WTC11 (cell line): ENCODE data around the gene NEAT1. TPM values are rescaled to one million over a fixed set of nuclear protein-coding genes. Genes with fewer than 3 reads are reported as not detected.

Experiments
- ATAC-seq: fragments of 200-7000 bp; cut with Tn5 transposase; 2 replicates; pipeline ENCODE4 v1.10.0; 2021; ENCODE audit warnings: mild to moderate bottlenecking, moderate library complexity
- CTCF ChIA-PET: fragments of 300-600 bp; sonication (Branson Sonifier 250); formaldehyde crosslinking; loops from one replicate; lab custom pipeline; 2021; ENCODE audit warnings: antibody characterized with exemption; lab: Charles Lee
- POLR2A ChIA-PET: fragments of 350-600 bp; sonication (Branson Sonifier 250); formaldehyde crosslinking; loops from one replicate; lab custom pipeline; 2021; ENCODE audit warnings: antibody characterized with exemption; lab: Charles Lee
- DNase-seq: peaks from one replicate; pipeline ENCODE4 v3.0.0; 2021; ENCODE audit warnings: low spot score
- H3K27ac Mint-ChIP-seq: 2 replicates; pipeline ENCODE4 v1.8.0; 2021; ENCODE audit warnings: mixed read lengths
- H3K27me3 Mint-ChIP-seq: 2 replicates; pipeline ENCODE4 v1.8.0; 2021; ENCODE audit warnings: low read depth, mild to moderate bottlenecking, moderate library complexity, mixed read lengths
- H3K36me3 Mint-ChIP-seq: 2 replicates; pipeline ENCODE4 v1.8.0; 2021; ENCODE audit warnings: mixed read lengths
- H3K4me1 Mint-ChIP-seq: 2 replicates; pipeline ENCODE4 v1.8.0; 2022; ENCODE audit warnings: mixed read lengths
- H3K4me3 Mint-ChIP-seq: 2 replicates; pipeline ENCODE4 v1.8.0; 2021; ENCODE audit warnings: mild to moderate bottlenecking, moderate library complexity, mixed read lengths
- H3K9me3 Mint-ChIP-seq: 2 replicates; pipeline ENCODE4 v1.8.0; 2021; ENCODE audit warnings: mixed read lengths
- AR ChIP-seq: fragments of 250-450 bp; sonication (Bioruptor Pico); IDR thresholded peaks from 2 replicates; pipeline ENCODE4 v1.9.0; 2021; ENCODE audit warnings: mild to moderate bottlenecking
- CREM ChIP-seq: sonication (generic); formaldehyde crosslinking; IDR thresholded peaks from 2 replicates; pipeline ENCODE4 v1.8.1; 2022; ENCODE audit warnings: mild to moderate bottlenecking, missing genetic modification reagents, moderate library complexity
- E2F4 ChIP-seq: sonication (generic); formaldehyde crosslinking; IDR thresholded peaks from 2 replicates; pipeline ENCODE4 v1.8.1; 2022; ENCODE audit warnings: low read depth, mild to moderate bottlenecking, moderate library complexity, missing genetic modification reagents, borderline replicate concordance
- ELF4 ChIP-seq: sonication (generic); formaldehyde crosslinking; IDR thresholded peaks from 2 replicates; pipeline ENCODE4 v1.8.1; 2022; ENCODE audit warnings: low read depth, mild to moderate bottlenecking, moderate library complexity, missing genetic modification reagents
- ETV6 ChIP-seq: sonication (generic); formaldehyde crosslinking; IDR thresholded peaks from 2 replicates; pipeline ENCODE4 v1.8.1; 2022; ENCODE audit warnings: mild to moderate bottlenecking, missing genetic modification reagents
- HMGXB4 ChIP-seq: sonication (generic); formaldehyde crosslinking; IDR thresholded peaks from 2 replicates; pipeline ENCODE4 v1.8.1; 2023; ENCODE audit warnings: mild to moderate bottlenecking, moderate library complexity, missing genetic modification reagents
- NFE2L1 ChIP-seq: sonication (generic); formaldehyde crosslinking; IDR thresholded peaks from 2 replicates; pipeline ENCODE4 v1.8.1; 2023; ENCODE audit warnings: missing genetic modification reagents
- NR1H2 ChIP-seq: sonication (generic); formaldehyde crosslinking; IDR thresholded peaks from 2 replicates; pipeline ENCODE4 v1.9.0; 2021; ENCODE audit warnings: mild to moderate bottlenecking, moderate library complexity, missing genetic modification reagents
- OVOL2 ChIP-seq: fragments of 250-450 bp; sonication (Bioruptor Pico); IDR thresholded peaks from 2 replicates; pipeline ENCODE4 v1.9.0; 2021; ENCODE audit warnings: mild to moderate bottlenecking, borderline replicate concordance
- RELA ChIP-seq: sonication (generic); formaldehyde crosslinking; IDR thresholded peaks from 2 replicates; pipeline ENCODE4 v1.8.1; 2022; ENCODE audit warnings: missing genetic modification reagents, mild to moderate bottlenecking, borderline replicate concordance
- RORB ChIP-seq: fragments of 250-450 bp; sonication (Bioruptor Pico); IDR thresholded peaks from 2 replicates; pipeline ENCODE4 v1.9.0; 2021; ENCODE audit warnings: mild to moderate bottlenecking
- SMAD3 ChIP-seq: sonication (generic); formaldehyde crosslinking; IDR thresholded peaks from 2 replicates; pipeline ENCODE4 v1.8.0; 2022; ENCODE audit warnings: missing genetic modification reagents, mild to moderate bottlenecking, borderline replicate concordance
- SOX15 ChIP-seq: fragments of 250-450 bp; sonication (Bioruptor Pico); IDR thresholded peaks from 2 replicates; pipeline ENCODE4 v1.9.0; 2021; ENCODE audit warnings: mild to moderate bottlenecking
- STAT6 ChIP-seq: sonication (generic); formaldehyde crosslinking; conservative IDR thresholded peaks from 2 replicates; pipeline ENCODE4 v1.8.1; 2023; ENCODE audit warnings: mild to moderate bottlenecking, low read depth, missing genetic modification reagents, moderate library complexity
- TCF7 ChIP-seq: sonication (generic); formaldehyde crosslinking; IDR thresholded peaks from 2 replicates; pipeline ENCODE4 v1.8.0; 2022; ENCODE audit warnings: mild to moderate bottlenecking, low read depth, missing genetic modification reagents, moderate library complexity
- TP53 ChIP-seq: sonication (generic); formaldehyde crosslinking; IDR thresholded peaks from 2 replicates; pipeline ENCODE4 v1.8.1; 2023; ENCODE audit warnings: mild to moderate bottlenecking, missing genetic modification reagents
- USF2 ChIP-seq: sonication (generic); formaldehyde crosslinking; IDR thresholded peaks from 2 replicates; pipeline ENCODE4 v1.8.1; 2023; ENCODE audit warnings: mild to moderate bottlenecking, missing genetic modification reagents, moderate library complexity
- ZNF138 ChIP-seq: sonication (generic); formaldehyde crosslinking; conservative IDR thresholded peaks from 2 replicates; pipeline ENCODE4 v1.8.1; 2022; ENCODE audit warnings: mild to moderate bottlenecking, moderate library complexity, missing genetic modification reagents
- ZNF219 ChIP-seq: sonication (generic); formaldehyde crosslinking; IDR thresholded peaks from 2 replicates; pipeline ENCODE4 v1.8.0; 2023; ENCODE audit warnings: missing genetic modification reagents, mild to moderate bottlenecking, borderline replicate concordance
- ZNF263 ChIP-seq: sonication (generic); formaldehyde crosslinking; IDR thresholded peaks from 2 replicates; pipeline ENCODE4 v1.8.1; 2022; ENCODE audit warnings: low read depth, mild to moderate bottlenecking, moderate library complexity, missing genetic modification reagents
- ZSCAN18 ChIP-seq: fragments of 250-450 bp; sonication (Bioruptor Pico); IDR thresholded peaks from 2 replicates; pipeline ENCODE4 v2.1.2; 2022; ENCODE audit warnings: mild to moderate bottlenecking, moderate library complexity
- total RNA-seq: library from RNA; stranded (reverse); gene quantifications from 3 replicates; pipeline ENCODE4 v1.2.3, GENCODE V29; 2021

NEAT1 gene
- total RNA-seq, 1 experiment from 2014 or later: 38.1 TPM

- TF ChIP-seq ELF4 (CRISPR knock-in tag) (no peak), USF2 (no peak)
- TF ChIP-seq, all 79 proteins: peak for 0
These were observed 15.9 kb downstream of the NEAT1 start (continued) for GRCh38 chr11:65438257-65439151.

- H3K9me3 Mint-ChIP-seq: no peaks in the 10 kb centered on the region
- H3K36me3 Mint-ChIP-seq: no peaks in the 10 kb centered on the region
- ChIA-PET CTCF (interaction anchor here (0.7 to 2.0 kb wide), 3 partner anchors 23 to 69 kb away, joined by 3 to 6 read pairs (median 4); no protein-coding TSS in a partner anchor), POLR2A (no interaction called here)
- no peak overlapping the region for H3K27ac Mint-ChIP-seq
- H3K4me3 Mint-ChIP-seq: no peak overlapping the region
- no peak for DNase-seq
- no peak for ATAC-seq
- H3K4me1 Mint-ChIP-seq: peaks cover 11% of the 10 kb centered on the region
- no peaks in the 10 kb centered on the region for H3K27me3 Mint-ChIP-seq
- TF ChIP-seq TCF7 (CRISPR knock-in tag): no peak
- no peak for TF ChIP-seq TP53 (CRISPR knock-in tag)
- TF ChIP-seq CREM (CRISPR knock-in tag): no peak
- TF ChIP-seq SMAD3 (CRISPR knock-in tag): no peak
- TF ChIP-seq ETV6 (CRISPR knock-in tag): no peak
- no peak for TF ChIP-seq ZNF219 (CRISPR knock-in tag)
- TF ChIP-seq RELA (CRISPR knock-in tag): no peak
- TF ChIP-seq USF2: no peak
- TF ChIP-seq ZNF138 (CRISPR knock-in tag): no peak
- no peak for TF ChIP-seq HMGXB4 (CRISPR knock-in tag)
- TF ChIP-seq NFE2L1 (CRISPR knock-in tag): no peak
- TF ChIP-seq RORB (CRISPR knock-in tag): no peak
- no peak for TF ChIP-seq STAT6 (CRISPR knock-in tag)
- no peak for TF ChIP-seq AR (CRISPR knock-in tag)
- TF ChIP-seq ZNF263 (CRISPR knock-in tag): no peak
- no peak for TF ChIP-seq NR1H2
- TF ChIP-seq SOX15 (CRISPR knock-in tag): no peak
- TF ChIP-seq E2F4 (CRISPR knock-in tag): no peak
- no peak for TF ChIP-seq ZSCAN18
- TF ChIP-seq OVOL2: no peak
These were observed 17.0 kb downstream of the NEAT1 start for GRCh38 chr11:65439331-65440181.
